GM23338 (cell line): ENCODE measurements around the gene AFTPH. TPM values are rescaled to one million over a fixed set of nuclear protein-coding genes. Genes with fewer than 3 reads are reported as not detected.

Experiments
- ATAC-seq: fragments of 200-7000 bp; cut with Tn5 transposase; 3 replicates; pipeline ENCODE4 v1.9.1; 2020
- DNase-seq: peaks from one replicate; pipeline ENCODE4 v3.0.0-alpha.2; 2015; ENCODE audit warnings: low spot score
- H2AFZ ChIP-seq: fragments of 200-600 bp; sonication (generic); 2 replicates; pipeline ENCODE4 v1.8.0; 2016; ENCODE audit warnings: antibody characterized with exemption, mild to moderate bottlenecking, moderate library complexity
- H3F3A ChIP-seq: fragments of 200-600 bp; sonication (generic); replicated peaks from 2 replicates; pipeline ENCODE4 v1.8.0; 2017; ENCODE audit warnings: antibody characterized with exemption, mixed run types, low read depth
- H3K27ac ChIP-seq: fragments of 200-600 bp; sonication (generic); 2 replicates; pipeline ENCODE4 v1.6.1; 2016; ENCODE audit warnings: low read depth
- H3K27me3 ChIP-seq: fragments of 200-600 bp; sonication (generic); 2 replicates; pipeline ENCODE4 v1.8.0; 2016; ENCODE audit warnings: mild to moderate bottlenecking, mixed run types, moderate library complexity; ENCODE audit not compliant: insufficient read depth
- H3K36me3 ChIP-seq: fragments of 200-600 bp; sonication (generic); 2 replicates; pipeline ENCODE4 v1.8.0; 2016; ENCODE audit warnings: mild to moderate bottlenecking; ENCODE audit not compliant: insufficient read depth
- H3K4me1 ChIP-seq: fragments of 200-600 bp; sonication (generic); 2 replicates; pipeline ENCODE4 v1.8.0; 2016; ENCODE audit warnings: mild to moderate bottlenecking, moderate library complexity; ENCODE audit not compliant: insufficient read depth
- H3K4me2 ChIP-seq: fragments of 200-600 bp; sonication (generic); 2 replicates; pipeline ENCODE4 v1.7.1; 2017; ENCODE audit warnings: mixed run types
- H3K4me3 ChIP-seq: fragments of 200-600 bp; sonication (generic); 2 replicates; pipeline ENCODE4 v1.6.1; 2016; ENCODE audit warnings: mixed run types
- H3K79me2 ChIP-seq: fragments of 200-600 bp; sonication (generic); replicated peaks from 2 replicates; pipeline ENCODE4 v1.8.0; 2017; ENCODE audit warnings: mild to moderate bottlenecking; ENCODE audit not compliant: insufficient read depth
- H3K9me2 ChIP-seq: fragments of 200-600 bp; sonication (generic); 2 replicates; pipeline ENCODE4 v1.8.0; 2017; ENCODE audit not compliant: insufficient read depth
- H4K20me1 ChIP-seq: fragments of 200-600 bp; sonication (generic); replicated peaks from 2 replicates; pipeline ENCODE4 v1.8.0; 2017; ENCODE audit warnings: mild to moderate bottlenecking; ENCODE audit not compliant: insufficient read depth
- H3K27ac Mint-ChIP-seq: 2 replicates; pipeline ENCODE4 v1.8.0; 2020; ENCODE audit warnings: inconsistent platforms, mild to moderate bottlenecking, moderate library complexity, mixed read lengths
- H3K27me3 Mint-ChIP-seq: 3 replicates; pipeline ENCODE4 v1.8.0; 2022; ENCODE audit warnings: low read depth, mild to moderate bottlenecking, moderate library complexity, mixed read lengths, inconsistent platforms; ENCODE audit not compliant: insufficient read depth, poor library complexity
- H3K36me3 Mint-ChIP-seq: 3 replicates; pipeline ENCODE4 v1.8.0; 2021; ENCODE audit warnings: low read depth, mild to moderate bottlenecking, inconsistent platforms, moderate library complexity, mixed read lengths
- H3K4me1 Mint-ChIP-seq: 3 replicates; pipeline ENCODE4 v1.8.0; 2020; ENCODE audit warnings: mild to moderate bottlenecking, inconsistent platforms, mixed read lengths
- H3K4me3 Mint-ChIP-seq: 3 replicates; pipeline ENCODE4 v1.8.0; 2021; ENCODE audit warnings: moderate library complexity, mild to moderate bottlenecking, inconsistent platforms, mixed read lengths
- H3K9me3 Mint-ChIP-seq: 3 replicates; pipeline ENCODE4 v1.8.0; 2020; ENCODE audit warnings: moderate library complexity, mild to moderate bottlenecking, inconsistent platforms, mixed read lengths
- CREB1 ChIP-seq: fragments of 250-450 bp; sonication (Bioruptor Pico); IDR thresholded peaks from 2 replicates; pipeline ENCODE4 v1.5.0; 2020; ENCODE audit warnings: low read depth, mild to moderate bottlenecking, moderate library complexity
- EZH2 ChIP-seq: fragments of 200-600 bp; sonication (generic); IDR thresholded peaks from one replicate; pipeline ENCODE4 v1.8.0; 2017; ENCODE audit warnings: antibody characterized with exemption, mild to moderate bottlenecking, low read depth; ENCODE audit not compliant: unreplicated experiment
- EZH2phosphoT487 ChIP-seq: fragments of 200-600 bp; sonication (generic); IDR thresholded peaks from one replicate; pipeline ENCODE4 v1.8.1; 2018; ENCODE audit warnings: antibody characterized with exemption; ENCODE audit not compliant: unreplicated experiment
- JUNB ChIP-seq: IDR thresholded peaks from one replicate; pipeline ENCODE4 v1.6.1; 2016; ENCODE audit warnings: antibody characterized with exemption; ENCODE audit not compliant: unreplicated experiment
- NANOG ChIP-seq: IDR thresholded peaks from 2 replicates; pipeline ENCODE4 v1.6.1; 2016; ENCODE audit warnings: antibody characterized with exemption, borderline replicate concordance
- POLR2AphosphoS5 ChIP-seq: IDR thresholded peaks from 2 replicates; pipeline ENCODE4 v1.6.1; 2016; ENCODE audit warnings: antibody characterized with exemption, low read depth
- STAT1 ChIP-seq: IDR thresholded peaks from one replicate; pipeline ENCODE4 v1.6.1; 2016; ENCODE audit warnings: antibody characterized with exemption; ENCODE audit not compliant: unreplicated experiment
- ZNF114 ChIP-seq: fragments of 250-450 bp; sonication (Bioruptor Pico); IDR thresholded peaks from 2 replicates; pipeline ENCODE4 v1.5.0; 2020; ENCODE audit warnings: mild to moderate bottlenecking, moderate library complexity
- ZNF331 ChIP-seq: fragments of 250-450 bp; sonication (Bioruptor Pico); IDR thresholded peaks from 2 replicates; pipeline ENCODE4 v1.5.0; 2020; ENCODE audit warnings: low read depth, mild to moderate bottlenecking, moderate library complexity
- polyA plus RNA-seq: library from polyadenylated mRNA; unstranded; fragments of >200 nt; fragmentation: Nextera tagmentation; extraction: Ambion mirVana; gene quantifications from 2 replicates; pipeline ENCODE4 v1.2.1, GENCODE V29; 2016
- total RNA-seq: library from RNA; depleted of rRNA; stranded (reverse); fragments of >200 nt; shearing (Covaris generic); gene quantifications from 2 replicates; pipeline ENCODE4 v1.2.3, GENCODE V29; 2014
- TF ChIP-seq, protein P1 (sequence below): fragments of 250-450 bp; sonication (Bioruptor Pico); IDR thresholded peaks from 2 replicates; pipeline ENCODE4 v1.5.0; 2020; ENCODE audit warnings: mild to moderate bottlenecking, moderate library complexity
- TF ChIP-seq, protein P2 (sequence below): IDR thresholded peaks from one replicate; pipeline ENCODE4 v1.6.1; 2018; ENCODE audit warnings: antibody characterized with exemption; ENCODE audit not compliant: unreplicated experiment
- TF ChIP-seq, protein P3 (sequence below): IDR thresholded peaks from 2 replicates; pipeline ENCODE4 v1.6.1; 2016; ENCODE audit warnings: antibody characterized with exemption
- TF ChIP-seq, protein P4 (sequence below), 2 experiments: fragments of 200-600 bp in 1 of 2; sonication (generic) in 1 of 2; conservative IDR thresholded peaks; 2 replicates each; pipeline versions ENCODE4 v1.5.1 to v1.6.1; 2016 to 2017; ENCODE audit warnings: antibody characterized with exemption in 2 of 2, low read depth in 2 of 2, mild to moderate bottlenecking in 2 of 2, moderate library complexity in 1 of 2

AFTPH gene
- total and polyA plus RNA-seq, 2 experiments from 2014 or later: 14.9 to 20.6 TPM

DNA sequence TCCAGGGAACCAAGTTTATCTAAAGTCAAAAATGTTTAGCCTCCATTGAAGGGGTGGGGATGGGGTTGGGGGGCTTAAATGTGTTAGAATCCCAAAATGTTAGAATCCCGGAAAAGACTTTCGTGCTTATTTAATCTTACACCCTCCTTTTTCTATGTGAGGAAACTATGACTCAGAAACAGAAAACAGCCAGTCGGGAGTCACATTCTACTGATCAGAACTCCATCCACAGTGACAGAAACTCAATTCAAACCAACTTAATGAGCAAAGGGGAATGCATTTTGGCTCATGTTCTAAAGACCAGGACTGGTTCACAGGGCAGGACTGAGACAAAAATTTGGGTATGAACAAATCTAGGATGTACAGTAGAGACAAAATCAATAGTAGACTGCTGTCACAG, 31.9 kb upstream of the AFTPH start:
- H3K36me3 Mint-ChIP-seq: no peaks in the 10 kb centered on the region
- H3F3A ChIP-seq: no peaks in the 10 kb centered on the region
- TF ChIP-seq POLR2AphosphoS5 (no peak), JUNB (no peak), CREB1 (no peak), ZNF331 (CRISPR knock-in tag) (no peak), ZNF114 (CRISPR knock-in tag) (no peak), STAT1 (no peak), NANOG (no peak), EZH2 (no peak), EZH2phosphoT487 (no peak)
- TF ChIP-seq, protein P1, sequence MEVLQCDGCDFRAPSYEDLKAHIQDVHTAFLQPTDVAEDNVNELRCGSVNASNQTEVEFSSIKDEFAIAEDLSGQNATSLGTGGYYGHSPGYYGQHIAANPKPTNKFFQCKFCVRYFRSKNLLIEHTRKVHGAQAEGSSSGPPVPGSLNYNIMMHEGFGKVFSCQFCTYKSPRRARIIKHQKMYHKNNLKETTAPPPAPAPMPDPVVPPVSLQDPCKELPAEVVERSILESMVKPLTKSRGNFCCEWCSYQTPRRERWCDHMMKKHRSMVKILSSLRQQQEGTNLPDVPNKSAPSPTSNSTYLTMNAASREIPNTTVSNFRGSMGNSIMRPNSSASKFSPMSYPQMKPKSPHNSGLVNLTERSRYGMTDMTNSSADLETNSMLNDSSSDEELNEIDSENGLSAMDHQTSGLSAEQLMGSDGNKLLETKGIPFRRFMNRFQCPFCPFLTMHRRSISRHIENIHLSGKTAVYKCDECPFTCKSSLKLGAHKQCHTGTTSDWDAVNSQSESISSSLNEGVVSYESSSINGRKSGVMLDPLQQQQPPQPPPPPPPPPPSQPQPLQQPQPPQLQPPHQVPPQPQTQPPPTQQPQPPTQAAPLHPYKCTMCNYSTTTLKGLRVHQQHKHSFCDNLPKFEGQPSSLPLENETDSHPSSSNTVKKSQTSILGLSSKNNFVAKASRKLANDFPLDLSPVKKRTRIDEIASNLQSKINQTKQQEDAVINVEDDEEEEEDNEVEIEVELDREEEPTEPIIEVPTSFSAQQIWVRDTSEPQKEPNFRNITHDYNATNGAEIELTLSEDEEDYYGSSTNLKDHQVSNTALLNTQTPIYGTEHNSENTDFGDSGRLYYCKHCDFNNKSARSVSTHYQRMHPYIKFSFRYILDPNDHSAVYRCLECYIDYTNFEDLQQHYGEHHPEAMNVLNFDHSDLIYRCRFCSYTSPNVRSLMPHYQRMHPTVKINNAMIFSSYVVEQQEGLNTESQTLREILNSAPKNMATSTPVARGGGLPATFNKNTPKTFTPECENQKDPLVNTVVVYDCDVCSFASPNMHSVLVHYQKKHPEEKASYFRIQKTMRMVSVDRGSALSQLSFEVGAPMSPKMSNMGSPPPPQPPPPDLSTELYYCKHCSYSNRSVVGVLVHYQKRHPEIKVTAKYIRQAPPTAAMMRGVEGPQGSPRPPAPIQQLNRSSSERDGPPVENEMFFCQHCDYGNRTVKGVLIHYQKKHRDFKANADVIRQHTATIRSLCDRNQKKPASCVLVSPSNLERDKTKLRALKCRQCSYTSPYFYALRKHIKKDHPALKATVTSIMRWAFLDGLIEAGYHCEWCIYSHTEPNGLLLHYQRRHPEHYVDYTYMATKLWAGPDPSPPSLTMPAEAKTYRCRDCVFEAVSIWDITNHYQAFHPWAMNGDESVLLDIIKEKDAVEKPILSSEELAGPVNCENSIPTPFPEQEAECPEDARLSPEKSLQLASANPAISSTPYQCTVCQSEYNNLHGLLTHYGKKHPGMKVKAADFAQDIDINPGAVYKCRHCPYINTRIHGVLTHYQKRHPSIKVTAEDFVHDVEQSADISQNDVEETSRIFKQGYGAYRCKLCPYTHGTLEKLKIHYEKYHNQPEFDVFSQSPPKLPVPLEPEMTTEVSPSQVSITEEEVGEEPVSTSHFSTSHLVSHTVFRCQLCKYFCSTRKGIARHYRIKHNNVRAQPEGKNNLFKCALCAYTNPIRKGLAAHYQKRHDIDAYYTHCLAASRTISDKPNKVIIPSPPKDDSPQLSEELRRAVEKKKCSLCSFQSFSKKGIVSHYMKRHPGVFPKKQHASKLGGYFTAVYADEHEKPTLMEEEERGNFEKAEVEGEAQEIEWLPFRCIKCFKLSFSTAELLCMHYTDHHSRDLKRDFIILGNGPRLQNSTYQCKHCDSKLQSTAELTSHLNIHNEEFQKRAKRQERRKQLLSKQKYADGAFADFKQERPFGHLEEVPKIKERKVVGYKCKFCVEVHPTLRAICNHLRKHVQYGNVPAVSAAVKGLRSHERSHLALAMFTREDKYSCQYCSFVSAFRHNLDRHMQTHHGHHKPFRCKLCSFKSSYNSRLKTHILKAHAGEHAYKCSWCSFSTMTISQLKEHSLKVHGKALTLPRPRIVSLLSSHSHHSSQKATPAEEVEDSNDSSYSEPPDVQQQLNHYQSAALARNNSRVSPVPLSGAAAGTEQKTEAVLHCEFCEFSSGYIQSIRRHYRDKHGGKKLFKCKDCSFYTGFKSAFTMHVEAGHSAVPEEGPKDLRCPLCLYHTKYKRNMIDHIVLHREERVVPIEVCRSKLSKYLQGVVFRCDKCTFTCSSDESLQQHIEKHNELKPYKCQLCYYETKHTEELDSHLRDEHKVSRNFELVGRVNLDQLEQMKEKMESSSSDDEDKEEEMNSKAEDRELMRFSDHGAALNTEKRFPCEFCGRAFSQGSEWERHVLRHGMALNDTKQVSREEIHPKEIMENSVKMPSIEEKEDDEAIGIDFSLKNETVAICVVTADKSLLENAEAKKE (CRISPR knock-in tag): no peak
- TF ChIP-seq, protein P2, sequence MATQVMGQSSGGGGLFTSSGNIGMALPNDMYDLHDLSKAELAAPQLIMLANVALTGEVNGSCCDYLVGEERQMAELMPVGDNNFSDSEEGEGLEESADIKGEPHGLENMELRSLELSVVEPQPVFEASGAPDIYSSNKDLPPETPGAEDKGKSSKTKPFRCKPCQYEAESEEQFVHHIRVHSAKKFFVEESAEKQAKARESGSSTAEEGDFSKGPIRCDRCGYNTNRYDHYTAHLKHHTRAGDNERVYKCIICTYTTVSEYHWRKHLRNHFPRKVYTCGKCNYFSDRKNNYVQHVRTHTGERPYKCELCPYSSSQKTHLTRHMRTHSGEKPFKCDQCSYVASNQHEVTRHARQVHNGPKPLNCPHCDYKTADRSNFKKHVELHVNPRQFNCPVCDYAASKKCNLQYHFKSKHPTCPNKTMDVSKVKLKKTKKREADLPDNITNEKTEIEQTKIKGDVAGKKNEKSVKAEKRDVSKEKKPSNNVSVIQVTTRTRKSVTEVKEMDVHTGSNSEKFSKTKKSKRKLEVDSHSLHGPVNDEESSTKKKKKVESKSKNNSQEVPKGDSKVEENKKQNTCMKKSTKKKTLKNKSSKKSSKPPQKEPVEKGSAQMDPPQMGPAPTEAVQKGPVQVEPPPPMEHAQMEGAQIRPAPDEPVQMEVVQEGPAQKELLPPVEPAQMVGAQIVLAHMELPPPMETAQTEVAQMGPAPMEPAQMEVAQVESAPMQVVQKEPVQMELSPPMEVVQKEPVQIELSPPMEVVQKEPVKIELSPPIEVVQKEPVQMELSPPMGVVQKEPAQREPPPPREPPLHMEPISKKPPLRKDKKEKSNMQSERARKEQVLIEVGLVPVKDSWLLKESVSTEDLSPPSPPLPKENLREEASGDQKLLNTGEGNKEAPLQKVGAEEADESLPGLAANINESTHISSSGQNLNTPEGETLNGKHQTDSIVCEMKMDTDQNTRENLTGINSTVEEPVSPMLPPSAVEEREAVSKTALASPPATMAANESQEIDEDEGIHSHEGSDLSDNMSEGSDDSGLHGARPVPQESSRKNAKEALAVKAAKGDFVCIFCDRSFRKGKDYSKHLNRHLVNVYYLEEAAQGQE: no peak
- TF ChIP-seq, protein P3, sequence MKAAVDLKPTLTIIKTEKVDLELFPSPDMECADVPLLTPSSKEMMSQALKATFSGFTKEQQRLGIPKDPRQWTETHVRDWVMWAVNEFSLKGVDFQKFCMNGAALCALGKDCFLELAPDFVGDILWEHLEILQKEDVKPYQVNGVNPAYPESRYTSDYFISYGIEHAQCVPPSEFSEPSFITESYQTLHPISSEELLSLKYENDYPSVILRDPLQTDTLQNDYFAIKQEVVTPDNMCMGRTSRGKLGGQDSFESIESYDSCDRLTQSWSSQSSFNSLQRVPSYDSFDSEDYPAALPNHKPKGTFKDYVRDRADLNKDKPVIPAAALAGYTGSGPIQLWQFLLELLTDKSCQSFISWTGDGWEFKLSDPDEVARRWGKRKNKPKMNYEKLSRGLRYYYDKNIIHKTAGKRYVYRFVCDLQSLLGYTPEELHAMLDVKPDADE: no peak
- TF ChIP-seq, protein P4, sequence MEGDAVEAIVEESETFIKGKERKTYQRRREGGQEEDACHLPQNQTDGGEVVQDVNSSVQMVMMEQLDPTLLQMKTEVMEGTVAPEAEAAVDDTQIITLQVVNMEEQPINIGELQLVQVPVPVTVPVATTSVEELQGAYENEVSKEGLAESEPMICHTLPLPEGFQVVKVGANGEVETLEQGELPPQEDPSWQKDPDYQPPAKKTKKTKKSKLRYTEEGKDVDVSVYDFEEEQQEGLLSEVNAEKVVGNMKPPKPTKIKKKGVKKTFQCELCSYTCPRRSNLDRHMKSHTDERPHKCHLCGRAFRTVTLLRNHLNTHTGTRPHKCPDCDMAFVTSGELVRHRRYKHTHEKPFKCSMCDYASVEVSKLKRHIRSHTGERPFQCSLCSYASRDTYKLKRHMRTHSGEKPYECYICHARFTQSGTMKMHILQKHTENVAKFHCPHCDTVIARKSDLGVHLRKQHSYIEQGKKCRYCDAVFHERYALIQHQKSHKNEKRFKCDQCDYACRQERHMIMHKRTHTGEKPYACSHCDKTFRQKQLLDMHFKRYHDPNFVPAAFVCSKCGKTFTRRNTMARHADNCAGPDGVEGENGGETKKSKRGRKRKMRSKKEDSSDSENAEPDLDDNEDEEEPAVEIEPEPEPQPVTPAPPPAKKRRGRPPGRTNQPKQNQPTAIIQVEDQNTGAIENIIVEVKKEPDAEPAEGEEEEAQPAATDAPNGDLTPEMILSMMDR (conservative IDR thresholded peaks at IDR 0.05; ENCODE audit: low read depth in 2 of 2): no peak
- no peaks in the 10 kb centered on the region for H3K27me3 ChIP-seq
- peaks cover 10% of the 10 kb centered on the region for H3K27me3 Mint-ChIP-seq
- no peak for ATAC-seq
- H3K9me2 ChIP-seq: no peaks in the 10 kb centered on the region
- H3K4me3 ChIP-seq: no peak overlapping the region
- H3K27ac ChIP-seq: no peak overlapping the region
- DNase-seq: no peak
- peaks cover 26% of the 10 kb centered on the region for H3K4me1 ChIP-seq
- H3K27ac Mint-ChIP-seq: no peak overlapping the region; the same call in 1 of the 2 replicates
- H3K4me1 Mint-ChIP-seq: peaks cover 40% of the 10 kb centered on the region
- H3K4me2 ChIP-seq: no peak overlapping the region
- H3K36me3 ChIP-seq: no peaks in the 10 kb centered on the region
- H4K20me1 ChIP-seq: no peaks in the 10 kb centered on the region
- no peak overlapping the region for H3K4me3 Mint-ChIP-seq
- H3K9me3 Mint-ChIP-seq: no peaks in the 10 kb centered on the region
- no peaks in the 10 kb centered on the region for H3K79me2 ChIP-seq
- H2AFZ ChIP-seq: 0 out of 2 replicates have a peak overlapping the region, but pooled peaks have one; percentile 35
